ENCODE measurements around the gene PIGO. TPM values are rescaled to one million over a fixed set of nuclear protein-coding genes. Genes with fewer than 3 reads are reported as not detected.

The PIGO gene
- total RNA-seq, 1 experiment from 2014 or later = 23.4 TPM

- no peak overlapping the region for H3T11ph ChIP-seq (ENCODE audit: low read length)
- no peak overlapping the region for H2BK5ac ChIP-seq (ENCODE audit: insufficient read length, low read length)
- H3K9me3 Mint-ChIP-seq = no peaks in the 10 kb centered on the region
- H3K79me2 ChIP-seq (ENCODE audit: insufficient read depth, low read length) = peaks cover 10% of the 10 kb centered on the region; the same call in 1 of the 2 replicates
- H3K27ac ChIP-seq (ENCODE audit: insufficient read length, low read depth, low read length) = no peak overlapping the region
- no peaks in the 10 kb centered on the region for H3K27me3 ChIP-seq (ENCODE audit: insufficient read depth, low read length)
- no peaks in the 10 kb centered on the region for H4K20me1 ChIP-seq (ENCODE audit: control insufficient read depth, insufficient read depth, insufficient read length)
- H2BK15ac ChIP-seq (ENCODE audit: low read depth, low read length) = no peak overlapping the region
- no peak overlapping the region for H2BK20ac ChIP-seq (ENCODE audit: low read depth, low read length, poor library complexity, severe bottlenecking)
- peak overlapping the region; percentile 93 for H3K9ac ChIP-seq (ENCODE audit: extremely low read depth, insufficient read length, low read length)
- H3K56ac ChIP-seq (ENCODE audit: insufficient read length, low read depth, low read length) = no peak overlapping the region
- no peak overlapping the region for H2AK5ac ChIP-seq (ENCODE audit: insufficient read length, low read length)
- H2BK120ac ChIP-seq (ENCODE audit: low read depth, low read length, poor library complexity, severe bottlenecking) = no peak overlapping the region
- peaks cover 4% of the 10 kb centered on the region; the same call in 1 of the 2 replicates for H3K4me1 ChIP-seq (ENCODE audit: insufficient read depth, low read length)
- WGBS (ENCODE audit: extremely low coverage, insufficient read length, low lambda C conversion rate) = no CpG with 5 or more reads among the region's 4 CpGs
- H4K5ac ChIP-seq (ENCODE audit: insufficient read length, low read depth, low read length) = no peak overlapping the region
- H3K14ac ChIP-seq (ENCODE audit: insufficient read depth, low read length) = no peak overlapping the region
- H3K4me3 Mint-ChIP-seq = peak overlapping the region; percentile 90 to 94
- no peaks in the 10 kb centered on the region for H3K27me3 Mint-ChIP-seq (ENCODE audit: low read depth)
- peaks cover 11% of the 10 kb centered on the region for H3K23me2 ChIP-seq (ENCODE audit: insufficient read length, low read depth, low read length, poor library complexity, severe bottlenecking)
- H3K4me2 ChIP-seq (ENCODE audit: insufficient read depth, insufficient read length, low read length) = peak overlapping the region; percentile 86
- DNase-seq = no peak
- no peak overlapping the region for H2AFZ ChIP-seq (ENCODE audit: low read length)
- no peaks in the 10 kb centered on the region for H3K9me3 ChIP-seq (ENCODE audit: control insufficient read depth, low read depth, low read length)
- H3K36me3 Mint-ChIP-seq (ENCODE audit: insufficient read depth in 1 of 3, low read depth in 3 of 3) = peaks cover 34 to 52% (median 51%) of the 10 kb centered on the region in 3 experiments; a peak in 6 of 7 replicates
- H2BK12ac ChIP-seq (ENCODE audit: insufficient read length, low read depth, low read length) = no peak overlapping the region
- H3K79me1 ChIP-seq (ENCODE audit: insufficient read depth, low read depth, low read length, poor library complexity, severe bottlenecking) = peaks cover 7% of the 10 kb centered on the region
- no peak overlapping the region for H4K91ac ChIP-seq (ENCODE audit: insufficient read length, low read depth, low read length)
- H4K8ac ChIP-seq (replicated peaks; ENCODE audit: insufficient read length, low read depth, low read length) = no peak overlapping the region
- peaks cover 16 to 18% of the 10 kb centered on the region in 2 experiments for H3K4me1 Mint-ChIP-seq
- H3K4ac ChIP-seq (ENCODE audit: low read depth, low read length) = no peak overlapping the region
- peak overlapping the region; percentile 3 to 79 (median 49); a peak in 3 of 7 replicates for H3K27ac Mint-ChIP-seq
- no peak for TF ChIP-seq CTCF (conservative IDR thresholded peaks at IDR 0.05)
- no peak overlapping the region for H3K23ac ChIP-seq (ENCODE audit: insufficient read length, low read depth, low read length)
- no peak overlapping the region for H3K18ac ChIP-seq (ENCODE audit: insufficient read length, low read depth, low read length)
Observed at GRCh38 chr9:35078066-35078465, 18.3 kb downstream of the PIGO start.

All from H9 (cell line).